Measurements from ENCODE around the gene SULT1E1. TPM values are rescaled to one million over a fixed set of nuclear protein-coding genes. Genes with fewer than 3 reads are reported as not detected.

SULT1E1 gene
- total RNA-seq, 1 donor from 2014 or later, result not detected

DNA sequence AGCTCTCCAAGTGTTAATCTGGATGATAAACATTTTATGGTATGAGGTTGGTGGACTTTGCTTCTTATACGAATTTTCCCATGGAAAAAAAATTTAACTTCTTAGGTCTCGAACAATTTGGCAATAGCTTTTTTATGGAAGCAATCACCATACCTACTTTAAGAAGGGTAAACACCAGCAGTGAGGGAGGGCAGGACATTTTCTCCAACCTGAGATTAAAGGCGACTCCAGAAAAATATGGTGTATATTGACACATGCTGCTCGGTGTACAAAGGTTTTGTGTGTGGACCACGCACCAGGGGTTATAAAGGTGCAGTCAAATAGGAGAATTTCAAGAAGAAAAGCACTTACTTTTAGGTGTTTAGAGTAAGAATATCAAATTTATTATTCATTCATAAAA lies 34.2 kb upstream of the SULT1E1 start:
- H3K27me3 Mint-ChIP-seq (ENCODE audit: unreplicated experiment), result no peaks in the 10 kb centered on the region
- no peaks in the 10 kb centered on the region for H3K36me3 Mint-ChIP-seq (ENCODE audit: low read depth, unreplicated experiment)
- TF ChIP-seq, protein P1, sequence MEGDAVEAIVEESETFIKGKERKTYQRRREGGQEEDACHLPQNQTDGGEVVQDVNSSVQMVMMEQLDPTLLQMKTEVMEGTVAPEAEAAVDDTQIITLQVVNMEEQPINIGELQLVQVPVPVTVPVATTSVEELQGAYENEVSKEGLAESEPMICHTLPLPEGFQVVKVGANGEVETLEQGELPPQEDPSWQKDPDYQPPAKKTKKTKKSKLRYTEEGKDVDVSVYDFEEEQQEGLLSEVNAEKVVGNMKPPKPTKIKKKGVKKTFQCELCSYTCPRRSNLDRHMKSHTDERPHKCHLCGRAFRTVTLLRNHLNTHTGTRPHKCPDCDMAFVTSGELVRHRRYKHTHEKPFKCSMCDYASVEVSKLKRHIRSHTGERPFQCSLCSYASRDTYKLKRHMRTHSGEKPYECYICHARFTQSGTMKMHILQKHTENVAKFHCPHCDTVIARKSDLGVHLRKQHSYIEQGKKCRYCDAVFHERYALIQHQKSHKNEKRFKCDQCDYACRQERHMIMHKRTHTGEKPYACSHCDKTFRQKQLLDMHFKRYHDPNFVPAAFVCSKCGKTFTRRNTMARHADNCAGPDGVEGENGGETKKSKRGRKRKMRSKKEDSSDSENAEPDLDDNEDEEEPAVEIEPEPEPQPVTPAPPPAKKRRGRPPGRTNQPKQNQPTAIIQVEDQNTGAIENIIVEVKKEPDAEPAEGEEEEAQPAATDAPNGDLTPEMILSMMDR (IDR thresholded peaks at IDR 0.05; ENCODE audit: unreplicated experiment), result no peak
- no peaks in the 10 kb centered on the region for H3K9me3 Mint-ChIP-seq (ENCODE audit: unreplicated experiment)
- no peak for DNase-seq (ENCODE audit: low spot score)
- no peak overlapping the region for H3K27ac Mint-ChIP-seq (ENCODE audit: unreplicated experiment)
- no peaks in the 10 kb centered on the region for H3K4me1 Mint-ChIP-seq (ENCODE audit: unreplicated experiment)
- no peak overlapping the region for H3K4me3 Mint-ChIP-seq (ENCODE audit: unreplicated experiment)

GRCh38 chr4:69888336-69888735 lies 28.4 kb upstream of the SULT1E1 start:
- Mint-ChIP-seq H3K9me3 (ENCODE audit: unreplicated experiment) (no peaks in the 10 kb centered on the region), H3K4me3 (ENCODE audit: unreplicated experiment) (no peak overlapping the region)

GRCh38 chr4:69882150-69882549 lies 22.2 kb upstream of the SULT1E1 start:
- Mint-ChIP-seq H3K4me1 (ENCODE audit: unreplicated experiment) (no peaks in the 10 kb centered on the region), H3K27ac (ENCODE audit: unreplicated experiment) (no peak overlapping the region), H3K9me3 (ENCODE audit: unreplicated experiment) (no peaks in the 10 kb centered on the region), H3K36me3 (ENCODE audit: low read depth, unreplicated experiment) (peaks cover 6% of the 10 kb centered on the region), H3K4me3 (ENCODE audit: unreplicated experiment) (no peak overlapping the region), H3K27me3 (ENCODE audit: unreplicated experiment) (no peaks in the 10 kb centered on the region)
- DNase-seq (ENCODE audit: low spot score), result no peak
- TF ChIP-seq, protein P1 (IDR thresholded peaks at IDR 0.05; ENCODE audit: unreplicated experiment), result no peak

More at GRCh38 chr4:69888336-69888735, 28.4 kb upstream of the SULT1E1 start:
- DNase-seq (ENCODE audit: low spot score), result no peak
- TF ChIP-seq, protein P1 (IDR thresholded peaks at IDR 0.05; ENCODE audit: unreplicated experiment), result no peak
- H3K27me3 Mint-ChIP-seq (ENCODE audit: unreplicated experiment), result no peaks in the 10 kb centered on the region
- no peaks in the 10 kb centered on the region for H3K4me1 Mint-ChIP-seq (ENCODE audit: unreplicated experiment)
- H3K36me3 Mint-ChIP-seq (ENCODE audit: low read depth, unreplicated experiment), result peaks cover 6% of the 10 kb centered on the region
- no peak overlapping the region for H3K27ac Mint-ChIP-seq (ENCODE audit: unreplicated experiment)

DNA sequence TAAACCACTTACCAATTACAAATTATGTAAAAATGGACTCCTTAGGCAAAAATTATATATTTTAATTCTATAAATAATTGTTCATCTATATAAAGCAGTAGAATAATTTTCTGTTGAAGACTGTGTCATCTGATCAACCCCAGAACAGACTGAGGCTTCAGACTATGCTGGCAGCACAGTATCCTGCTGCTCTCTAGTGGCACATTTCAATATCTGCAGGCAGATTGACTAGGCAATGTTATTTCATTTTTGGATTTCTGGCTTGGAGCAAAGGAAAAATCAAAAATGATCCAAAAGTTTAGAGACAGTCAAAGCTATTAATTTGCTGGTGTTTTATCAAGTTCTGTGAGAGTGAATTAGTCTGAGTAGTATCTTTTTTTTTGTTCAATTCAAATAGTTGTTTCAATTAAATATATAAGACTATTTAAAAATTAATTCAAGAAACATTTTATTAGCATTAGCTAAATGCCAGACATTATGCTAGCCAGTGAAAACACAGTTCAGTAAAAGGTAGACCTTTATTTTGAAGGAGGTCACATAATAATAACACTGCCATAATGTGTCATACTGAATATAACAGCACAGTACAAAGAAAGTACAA lies 21.3 kb upstream of the SULT1E1 start:
- Mint-ChIP-seq H3K36me3 (ENCODE audit: low read depth, unreplicated experiment) (peaks cover 6% of the 10 kb centered on the region), H3K27ac (ENCODE audit: unreplicated experiment) (no peak overlapping the region), H3K9me3 (ENCODE audit: unreplicated experiment) (no peaks in the 10 kb centered on the region), H3K4me1 (ENCODE audit: unreplicated experiment) (no peaks in the 10 kb centered on the region), H3K4me3 (ENCODE audit: unreplicated experiment) (no peak overlapping the region), H3K27me3 (ENCODE audit: unreplicated experiment) (no peaks in the 10 kb centered on the region)
- TF ChIP-seq, protein P1 (IDR thresholded peaks at IDR 0.05; ENCODE audit: unreplicated experiment), result peak; percentile 58
- DNase-seq (ENCODE audit: low spot score), result no peak

DNA sequence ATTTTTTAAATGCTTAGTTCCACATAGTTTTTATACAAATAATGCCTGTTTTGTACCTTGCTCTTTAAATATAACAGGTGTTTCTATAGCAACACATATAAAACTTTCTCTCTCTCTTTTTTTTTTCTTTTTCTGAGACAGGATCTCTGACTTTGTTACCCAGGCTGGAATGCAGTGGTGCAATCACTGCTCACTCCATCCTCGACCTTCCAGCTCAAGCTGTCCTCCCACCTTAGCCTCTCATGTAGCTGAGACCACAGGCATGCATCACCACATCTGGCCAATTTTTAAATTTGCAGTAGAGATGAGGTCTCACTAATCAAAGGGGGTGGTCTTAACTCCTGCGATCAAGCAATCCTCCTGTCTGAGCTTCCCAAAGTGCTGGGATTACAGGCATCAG lies 18.3 kb upstream of the SULT1E1 start:
- H3K36me3 Mint-ChIP-seq (ENCODE audit: low read depth, unreplicated experiment), result no peaks in the 10 kb centered on the region
- TF ChIP-seq, protein P1 (IDR thresholded peaks at IDR 0.05; ENCODE audit: unreplicated experiment), result no peak
- no peaks in the 10 kb centered on the region for H3K9me3 Mint-ChIP-seq (ENCODE audit: unreplicated experiment)
- H3K4me3 Mint-ChIP-seq (ENCODE audit: unreplicated experiment), result no peak overlapping the region
- H3K4me1 Mint-ChIP-seq (ENCODE audit: unreplicated experiment), result no peaks in the 10 kb centered on the region
- DNase-seq (ENCODE audit: low spot score), result no peak
- no peak overlapping the region for H3K27ac Mint-ChIP-seq (ENCODE audit: unreplicated experiment)
- no peaks in the 10 kb centered on the region for H3K27me3 Mint-ChIP-seq (ENCODE audit: unreplicated experiment)
